HG03175 (cell line): Measurements from ENCODE around the gene MSRB1.

Experiments used
- ATAC-seq: cut with Tn5 transposase; IDR thresholded peaks from one replicate; pipeline ENCODE4 v1.9.1; 2021; ENCODE audit warnings: mild to moderate bottlenecking, moderate library complexity; ENCODE audit not compliant: unreplicated experiment

The MSRB1 gene

DNA sequence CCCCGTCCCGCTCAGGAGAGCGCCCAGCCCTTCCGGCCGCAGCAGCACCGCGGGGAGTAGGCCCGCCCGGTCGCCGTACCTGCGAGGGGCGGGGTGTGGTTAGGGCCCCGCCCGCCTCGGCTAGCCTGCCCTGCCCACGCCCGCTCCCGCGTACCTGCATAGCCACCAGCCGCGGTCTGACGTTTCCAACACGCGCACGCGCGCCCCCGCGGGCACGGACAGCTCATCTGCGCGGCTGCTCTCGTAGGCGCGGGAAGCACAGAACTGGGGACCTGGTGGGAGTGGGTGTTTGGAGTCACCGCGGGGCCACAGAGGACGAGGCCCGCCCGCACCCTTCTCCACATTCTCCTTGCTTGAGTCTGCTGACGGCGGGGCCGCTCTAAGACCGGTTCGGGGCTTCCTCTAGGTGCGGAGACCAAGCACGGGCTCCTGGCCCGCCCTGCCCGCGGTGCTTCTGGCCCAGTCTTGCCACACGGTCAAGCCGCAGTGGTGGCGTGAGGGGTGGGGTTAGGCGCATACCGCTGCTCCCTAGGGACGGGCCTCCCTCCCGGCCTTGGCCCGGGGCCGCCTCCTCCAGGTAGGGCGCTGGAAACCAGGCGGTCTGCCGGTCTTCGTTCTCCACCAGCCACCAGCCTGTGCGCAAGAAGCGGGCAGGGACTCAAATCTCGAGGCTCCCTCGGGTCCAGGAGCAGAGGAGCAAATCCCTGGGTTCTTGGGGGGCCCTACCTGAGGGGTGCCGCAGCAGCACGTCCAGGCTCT, 36.5 kb upstream of the MSRB1 start:
- ATAC-seq: no peak

- no peak for ATAC-seq
These were observed 35.6 kb upstream of the MSRB1 start for GRCh38 chr16:1978476-1979120.

DNA sequence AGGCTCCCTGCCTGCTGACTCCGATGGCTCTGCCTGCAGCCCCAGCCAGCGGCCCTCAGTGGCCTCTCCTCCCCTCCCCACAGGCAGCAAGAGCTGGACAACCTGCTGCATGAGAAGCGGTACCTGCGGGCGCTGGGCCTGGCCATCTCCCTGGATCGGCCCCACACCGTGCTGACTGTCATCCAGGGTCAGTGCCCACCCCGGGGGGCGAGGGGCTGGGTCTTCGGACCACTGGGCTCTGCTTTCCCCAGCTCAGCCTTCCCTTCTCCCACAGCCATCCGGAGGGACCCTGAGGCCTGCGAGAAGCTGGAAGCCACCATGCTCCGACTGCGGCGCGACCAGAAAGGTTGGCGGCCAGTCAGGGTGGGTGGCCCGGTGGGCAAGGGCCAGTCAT, 34.9 kb upstream of the MSRB1 start:
- no peak for ATAC-seq

DNA sequence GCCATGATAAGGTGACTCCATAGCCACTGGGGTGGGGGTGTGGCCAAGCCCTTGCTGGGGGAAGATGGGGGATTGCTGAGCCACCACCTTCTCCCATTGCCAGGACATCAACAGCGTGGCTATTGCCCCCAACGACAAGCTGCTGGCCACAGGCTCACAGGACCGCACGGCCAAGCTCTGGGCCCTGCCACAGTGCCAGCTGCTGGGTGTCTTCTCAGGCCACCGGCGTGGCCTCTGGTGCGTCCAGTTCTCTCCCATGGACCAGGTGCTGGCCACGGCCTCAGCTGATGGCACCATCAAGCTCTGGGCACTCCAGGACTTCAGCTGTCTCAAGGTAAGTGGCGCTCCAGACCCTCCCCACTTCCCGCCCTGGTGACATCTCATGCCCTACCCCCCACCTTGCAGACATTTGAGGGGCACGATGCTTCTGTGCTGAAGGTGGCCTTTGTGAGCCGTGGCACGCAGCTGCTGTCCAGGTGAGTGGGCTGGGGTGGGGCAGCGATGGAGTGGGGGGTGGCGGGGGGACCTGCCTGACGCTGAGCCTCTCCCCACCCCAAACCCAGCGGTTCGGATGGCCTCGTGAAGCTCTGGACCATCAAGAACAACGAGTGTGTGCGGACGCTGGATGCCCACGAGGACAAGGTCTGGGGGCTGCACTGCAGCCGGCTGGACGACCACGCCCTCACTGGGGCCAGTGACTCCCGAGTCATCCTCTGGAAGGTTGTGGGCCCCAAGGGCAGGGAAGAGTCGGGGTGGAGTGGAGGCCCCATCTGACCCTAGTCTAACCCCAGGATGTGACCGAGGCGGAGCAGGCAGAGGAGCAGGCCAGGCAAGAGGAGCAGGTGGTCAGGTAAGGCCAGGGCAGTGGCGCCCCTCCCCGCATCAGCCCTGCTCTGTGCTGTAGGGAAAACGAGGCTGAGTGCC, 34.2 kb upstream of the MSRB1 start:
- no peak for ATAC-seq

GRCh38 chr16:1976216-1976520, 33.2 kb upstream of the MSRB1 start:
- no peak for ATAC-seq

DNA sequence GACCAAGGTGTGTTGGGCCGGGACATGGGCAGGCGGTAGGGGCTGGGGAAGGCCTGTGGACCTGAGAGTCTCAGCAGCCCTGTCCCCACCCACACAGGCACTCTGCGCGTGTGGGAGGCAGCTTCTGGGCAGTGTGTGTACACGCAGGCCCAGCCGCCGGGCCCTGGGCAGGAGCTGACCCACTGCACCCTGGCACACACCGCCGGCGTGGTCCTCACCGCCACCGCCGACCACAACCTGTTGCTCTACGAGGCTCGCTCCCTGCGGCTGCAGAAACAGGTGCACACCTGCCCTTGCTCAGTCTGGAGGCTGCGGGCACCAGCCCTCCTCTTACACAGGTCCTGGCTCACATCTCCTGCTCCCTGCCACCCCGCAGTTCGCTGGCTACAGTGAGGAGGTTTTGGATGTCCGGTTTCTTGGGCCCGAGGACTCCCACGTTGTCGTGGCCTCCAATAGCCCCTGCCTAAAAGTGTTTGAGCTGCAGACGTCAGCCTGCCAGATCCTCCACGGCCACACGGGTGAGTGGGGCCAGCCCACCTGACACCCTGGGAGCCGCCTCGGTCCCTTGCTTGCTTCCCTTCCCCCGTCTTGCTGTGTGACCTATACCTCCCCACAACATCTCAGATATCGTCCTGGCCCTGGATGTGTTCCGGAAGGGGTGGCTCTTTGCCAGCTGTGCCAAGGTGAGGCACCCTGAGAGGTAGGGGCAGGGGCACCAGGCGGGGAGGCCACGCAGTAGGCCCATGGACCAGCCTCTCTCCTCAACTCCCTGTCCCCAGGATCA, 32.6 kb upstream of the MSRB1 start:
- no peak for ATAC-seq

DNA sequence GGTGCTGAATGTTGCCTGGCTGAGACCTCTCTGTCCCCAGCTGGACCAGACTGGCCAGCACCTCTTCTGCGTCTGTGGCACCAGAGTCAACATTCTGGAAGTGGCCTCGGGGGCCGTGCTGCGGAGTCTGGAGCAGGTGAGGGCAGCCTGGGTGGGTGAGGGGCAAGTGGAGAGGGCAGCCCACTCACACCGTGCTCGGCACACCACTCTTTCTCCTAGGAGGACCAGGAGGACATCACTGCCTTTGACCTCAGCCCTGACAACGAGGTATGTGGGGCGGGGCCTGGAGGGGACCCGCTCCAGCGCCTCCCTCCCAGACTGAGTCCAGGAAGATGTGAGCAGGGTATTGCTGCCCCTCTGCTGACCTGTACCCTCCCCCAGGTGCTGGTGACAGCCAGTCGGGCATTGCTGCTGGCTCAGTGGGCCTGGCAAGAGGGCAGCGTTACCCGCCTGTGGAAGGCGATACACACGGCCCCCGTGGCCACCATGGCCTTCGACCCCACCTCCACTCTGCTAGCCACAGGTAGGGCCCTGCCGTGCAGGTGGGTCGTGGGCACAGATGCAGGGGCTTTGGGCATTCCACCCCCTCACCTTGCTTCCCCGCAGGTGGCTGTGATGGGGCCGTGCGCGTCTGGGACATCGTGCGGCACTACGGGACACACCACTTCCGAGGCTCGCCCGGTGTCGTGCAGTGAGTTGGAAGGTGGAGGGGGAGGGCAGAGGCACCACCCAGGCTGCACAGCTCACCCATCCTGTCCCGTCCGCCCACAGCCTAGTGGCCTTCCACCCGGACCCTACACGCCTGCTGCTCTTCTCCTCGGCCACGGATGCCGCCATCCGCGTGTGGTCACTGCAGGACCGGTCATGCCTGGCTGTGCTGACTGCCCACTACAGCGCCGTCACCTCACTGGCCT, 31.4 kb upstream of the MSRB1 start:
- no peak for ATAC-seq

- no peak for ATAC-seq
These were observed 30.6 kb upstream of the MSRB1 start for GRCh38 chr16:1973461-1974156.

- no peak for ATAC-seq
These were observed 29.5 kb upstream of the MSRB1 start for GRCh38 chr16:1972490-1972877.

- peak; percentile 86 for ATAC-seq
These were observed 28.9 kb upstream of the MSRB1 start, which contains the start of gene TBL3 for GRCh38 chr16:1971796-1972489. TBL3 (plus strand) TSS chr16:1972053; CDS start chr16:1972165, 112 bp downstream.

- no peak for ATAC-seq
These were observed 25.4 kb upstream of the MSRB1 start for GRCh38 chr16:1968146-1968953.

DNA sequence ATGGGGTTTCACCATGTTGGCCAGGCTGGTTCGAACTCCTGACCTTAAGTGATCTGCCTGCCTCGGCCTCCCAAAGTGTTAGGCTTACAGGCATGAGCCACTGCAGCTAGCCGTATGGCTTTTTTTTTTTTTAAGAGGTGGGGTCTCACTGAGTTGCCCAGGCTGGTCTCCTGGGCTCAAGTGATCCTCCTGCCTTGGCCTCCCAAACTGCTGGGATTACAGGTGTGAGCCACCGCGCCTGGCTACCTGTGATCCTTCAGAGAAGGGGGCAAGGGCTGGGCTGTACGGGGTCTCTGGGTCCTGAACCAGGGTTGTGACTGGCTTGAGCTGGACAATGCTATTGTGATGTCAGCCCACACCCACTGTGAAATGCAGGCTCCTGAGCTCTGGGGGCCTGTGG, 23.5 kb upstream of the MSRB1 start, which contains the start of gene RNF151:
TSS of gene RNF151 (plus strand) at position 397 of the 400 bp plus-strand sequence. CDS start 26 bp downstream, outside the sequence.
- ATAC-seq: no peak

GRCh38 chr16:1965396-1966001, 22.5 kb upstream of the MSRB1 start:
- no peak for ATAC-seq

DNA sequence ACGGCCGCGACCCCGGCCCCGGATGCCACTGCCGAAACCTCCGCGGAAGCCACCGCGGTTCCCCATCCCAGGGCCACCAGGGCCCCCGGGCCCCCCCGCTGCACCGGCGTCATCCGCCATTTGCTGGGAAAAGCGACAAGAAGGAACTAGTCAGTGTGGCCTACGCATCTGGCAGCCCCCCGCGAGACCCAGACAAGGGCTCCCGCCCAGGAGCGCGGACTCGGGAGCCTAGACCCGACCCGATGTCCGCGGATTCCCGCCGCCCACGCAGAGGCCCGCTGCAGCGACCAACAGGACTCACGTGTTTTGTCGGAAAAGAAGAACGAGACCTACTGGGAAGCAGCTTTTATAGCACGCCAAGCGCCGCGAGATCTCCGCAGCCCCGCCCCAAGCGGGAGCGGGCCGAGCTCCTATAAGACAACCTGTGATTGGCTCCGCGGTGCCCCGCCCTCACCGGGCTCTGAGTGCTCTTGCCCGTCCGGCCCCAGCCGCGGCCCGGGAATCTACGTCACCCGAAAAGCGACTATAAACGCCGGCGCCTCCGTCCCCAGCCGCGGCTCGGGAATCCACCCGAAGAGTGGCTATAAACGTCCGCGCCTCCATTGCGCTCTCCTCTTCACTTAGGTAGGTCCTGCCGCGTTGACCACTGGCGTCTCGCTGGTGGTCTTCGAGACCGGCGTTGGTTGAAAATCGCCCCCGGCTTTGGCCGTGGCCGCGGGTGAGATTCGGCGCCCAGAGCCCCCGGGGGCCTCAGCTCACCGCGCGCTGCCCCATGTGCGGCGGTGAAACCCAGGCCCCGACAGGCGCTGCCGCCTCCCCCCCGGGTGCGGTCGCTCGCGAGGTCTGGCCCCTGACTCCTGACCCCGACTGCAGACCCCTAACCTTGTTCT, 21.8 kb upstream of the MSRB1 start, which contains the start of gene RPS2:
TSS of gene RPS2 (minus strand) at position 321 of the 890 bp plus-strand sequence. CDS start at position 120, 201 bp downstream.
- peak; percentile 90 for ATAC-seq

DNA sequence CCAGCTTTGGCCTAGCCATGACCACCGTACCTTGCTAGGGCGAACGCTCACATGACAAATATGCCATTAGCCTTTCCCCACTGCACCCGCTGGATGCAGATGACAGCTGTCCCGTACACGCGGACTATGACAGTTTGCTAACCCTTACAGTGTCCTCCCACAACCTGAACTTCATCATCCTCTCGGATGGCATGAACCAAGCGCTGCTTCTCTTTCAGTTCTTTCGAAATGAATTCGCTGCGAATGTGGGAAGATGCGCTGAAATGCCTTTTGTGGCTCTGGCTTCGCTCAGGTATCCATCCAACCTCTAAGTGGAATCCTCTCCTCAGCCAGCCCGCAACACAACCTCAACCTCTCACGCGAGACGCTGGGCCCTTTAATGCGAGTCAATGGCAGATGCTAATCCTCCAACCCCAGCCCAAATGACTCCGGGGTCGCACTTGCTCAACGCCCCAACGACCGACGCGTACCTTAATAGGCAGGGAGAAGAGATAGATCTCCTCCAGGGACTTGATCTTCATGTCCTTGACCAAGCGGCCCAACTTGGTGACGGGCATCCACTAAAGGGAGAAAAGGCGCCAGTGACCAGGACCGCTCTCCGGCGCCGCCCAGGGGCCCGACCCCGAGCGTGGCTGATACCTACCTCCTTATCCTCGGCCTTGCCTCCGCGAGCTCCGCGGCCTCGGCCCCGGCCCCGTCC, 21.0 kb upstream of the MSRB1 start:
- ATAC-seq: peak; percentile 5
